GM23248 (cell line): Measurements from ENCODE around the gene TRPM1. TPM values are rescaled to one million over a fixed set of nuclear protein-coding genes. Genes with fewer than 3 reads are reported as not detected.

Source experiments
- DNase-seq: peaks from one replicate; pipeline ENCODE4 v3.0.0-alpha.2; 2015
- H2AFZ ChIP-seq: fragments of 200-600 bp; sonication (generic); 2 replicates; pipeline ENCODE4 v1.6.1; 2016; ENCODE audit warnings: antibody characterized with exemption
- H3F3A ChIP-seq: fragments of 200-600 bp; sonication (generic); 2 replicates; pipeline ENCODE4 v1.6.1; 2016; ENCODE audit warnings: mild to moderate bottlenecking, antibody characterized with exemption, mixed run types; ENCODE audit not compliant: insufficient read depth
- H3K27ac ChIP-seq: fragments of 200-600 bp; sonication (generic); 2 replicates; pipeline ENCODE4 v1.5.1; 2016; ENCODE audit warnings: mild to moderate bottlenecking
- H3K27me3 ChIP-seq: fragments of 200-600 bp; sonication (generic); replicated peaks from 2 replicates; pipeline ENCODE4 v1.6.1; 2016; ENCODE audit warnings: mild to moderate bottlenecking; ENCODE audit not compliant: insufficient read depth
- H3K36me3 ChIP-seq: fragments of 200-600 bp; sonication (generic); 2 replicates; pipeline ENCODE4 v1.6.1; 2016; ENCODE audit warnings: low read depth, mild to moderate bottlenecking
- H3K4me1 ChIP-seq: fragments of 200-600 bp; sonication (generic); 2 replicates; pipeline ENCODE4 v1.6.1; 2016; ENCODE audit warnings: mild to moderate bottlenecking; ENCODE audit not compliant: insufficient read depth
- H3K4me2 ChIP-seq: fragments of 200-600 bp; sonication (generic); one replicate; pipeline ENCODE4 v1.6.1; 2016; ENCODE audit warnings: mild to moderate bottlenecking; ENCODE audit not compliant: unreplicated experiment
- H3K4me3 ChIP-seq: fragments of 200-600 bp; sonication (generic); 2 replicates; pipeline ENCODE4 v1.5.1; 2016; ENCODE audit warnings: mild to moderate bottlenecking
- H3K79me2 ChIP-seq: fragments of 200-600 bp; sonication (generic); 2 replicates; pipeline ENCODE4 v1.6.1; 2016; ENCODE audit warnings: mild to moderate bottlenecking; ENCODE audit not compliant: insufficient read depth
- H3K9ac ChIP-seq: fragments of 200-600 bp; sonication (generic); 2 replicates; pipeline ENCODE4 v1.6.1; 2016; ENCODE audit warnings: mild to moderate bottlenecking
- H3K9me2 ChIP-seq: fragments of 200-600 bp; sonication (generic); 2 replicates; pipeline ENCODE4 v1.6.1; 2016; ENCODE audit warnings: mixed run types, mild to moderate bottlenecking, moderate library complexity; ENCODE audit not compliant: insufficient read depth
- H3K9me3 ChIP-seq: fragments of 200-600 bp; sonication (generic); one replicate; pipeline ENCODE4 v1.6.1; 2017; ENCODE audit warnings: low read depth
- H4K20me1 ChIP-seq: fragments of 200-600 bp; sonication (generic); 2 replicates; pipeline ENCODE4 v1.6.0; 2016; ENCODE audit not compliant: insufficient read depth
- EZH2 ChIP-seq: fragments of 200-600 bp; sonication (generic); IDR thresholded peaks from 2 replicates; pipeline ENCODE4 v1.6.1; 2018; ENCODE audit warnings: antibody characterized with exemption, mild to moderate bottlenecking; ENCODE audit not compliant: insufficient read depth, poor library complexity, severe bottlenecking
- EZH2phosphoT487 ChIP-seq: fragments of 200-600 bp; sonication (generic); IDR thresholded peaks from 2 replicates; pipeline ENCODE4 v1.6.1; 2018; ENCODE audit warnings: antibody characterized with exemption, moderate library complexity, mild to moderate bottlenecking, low read depth; ENCODE audit not compliant: insufficient read depth
- WGBS, 2 experiments: methylation state at CpG; one replicate each; pipeline ENCODE4 v1.1.6; 2015 to 2017; ENCODE audit warnings: low lambda C conversion rate in 2 of 2, low coverage in 1 of 2; ENCODE audit errors: missing lambda C conversion rate in 2 of 2; 5-methylcytosine and 5-hydroxymethylcytosine counted together
- in situ Hi-C: fragments of 300-500 bp; cut with MboI; formaldehyde crosslinking; loops from 2 replicates; pipeline ENCODE4 v1.15.0; 2020
- polyA plus RNA-seq: library from polyadenylated mRNA; unstranded; fragments of >200 nt; fragmentation: Nextera tagmentation; extraction: Ambion mirVana; gene quantifications from 2 replicates; pipeline ENCODE4 v1.2.1, GENCODE V29; 2016
- total RNA-seq: library from RNA; depleted of rRNA; stranded (reverse); fragments of >200 nt; shearing (Covaris generic); gene quantifications from 2 replicates; pipeline ENCODE4 v1.2.3, GENCODE V29; 2014

The TRPM1 gene
- total and polyA plus RNA-seq, 2 experiments from 2014 or later, result not detected

GRCh38 chr15:30963681-30964080 lies 137.8 kb downstream of the TRPM1 start:
- no peak for DNase-seq
- no peak overlapping the region for H2AFZ ChIP-seq
- H3K4me3 ChIP-seq, result no peak overlapping the region
- in situ Hi-C loops, result no loop called here
- no peak overlapping the region for H3K9ac ChIP-seq
- no peaks in the 10 kb centered on the region for H3F3A ChIP-seq
- no peaks in the 10 kb centered on the region for H3K9me2 ChIP-seq
- H4K20me1 ChIP-seq, result no peaks in the 10 kb centered on the region
- TF ChIP-seq EZH2phosphoT487 (no peak), EZH2 (no peak)
- H3K4me2 ChIP-seq, result no peak overlapping the region
- H3K27me3 ChIP-seq, result no peaks in the 10 kb centered on the region
- H3K79me2 ChIP-seq, result no peaks in the 10 kb centered on the region
- no peaks in the 10 kb centered on the region for H3K9me3 ChIP-seq
- 95 to 96% methylated on average over 3 of the region's 3 CpGs for WGBS, 2 experiments
- no peaks in the 10 kb centered on the region for H3K4me1 ChIP-seq
- no peak overlapping the region for H3K27ac ChIP-seq
- H3K36me3 ChIP-seq, result peaks cover 20% of the 10 kb centered on the region

DNA sequence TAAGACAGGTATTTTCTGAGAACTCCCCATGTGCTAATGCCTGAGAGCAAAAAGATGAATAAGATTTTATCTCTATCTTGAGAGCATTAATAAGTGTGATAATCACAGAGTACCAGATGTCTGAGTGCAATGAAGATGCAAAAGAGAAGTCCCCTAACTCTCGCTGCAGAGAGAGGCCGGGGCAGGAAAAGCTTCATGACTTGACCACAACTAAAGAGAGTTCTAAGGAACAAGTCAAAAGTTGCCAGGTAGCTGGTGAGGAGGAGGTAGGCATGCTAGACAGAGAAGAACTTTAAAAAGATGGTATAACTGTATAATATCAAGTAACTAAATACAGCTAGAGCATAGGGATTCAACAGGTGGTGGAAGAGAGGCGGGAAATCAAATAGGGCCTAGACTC lies 138.9 kb downstream of the TRPM1 start:
- no peak for TF ChIP-seq EZH2phosphoT487
- no peak for TF ChIP-seq EZH2
- no peaks in the 10 kb centered on the region for H3K4me1 ChIP-seq
- no peak overlapping the region for H3K9ac ChIP-seq
- no peak overlapping the region for H3K27ac ChIP-seq
- DNase-seq, result no peak
- H3K4me3 ChIP-seq, result no peak overlapping the region
- no peaks in the 10 kb centered on the region for H3K9me2 ChIP-seq
- WGBS, 2 experiments, result 97 to 98% methylated on average over 3 of the region's 3 CpGs
- peaks cover 20% of the 10 kb centered on the region for H3K36me3 ChIP-seq
- H3K4me2 ChIP-seq, result no peak overlapping the region
- no peak overlapping the region for H2AFZ ChIP-seq
- H3K79me2 ChIP-seq, result no peaks in the 10 kb centered on the region
- H3K9me3 ChIP-seq, result no peaks in the 10 kb centered on the region
- H3F3A ChIP-seq, result no peaks in the 10 kb centered on the region
- no peaks in the 10 kb centered on the region for H4K20me1 ChIP-seq
- in situ Hi-C loops, result no loop called here
- no peaks in the 10 kb centered on the region for H3K27me3 ChIP-seq

GRCh38 chr15:30962079-30962478 lies 139.4 kb downstream of the TRPM1 start:
- no peak overlapping the region for H3K27ac ChIP-seq
- no peaks in the 10 kb centered on the region for H3K9me2 ChIP-seq
- no peak overlapping the region for H3K4me3 ChIP-seq
- H3K9me3 ChIP-seq, result no peaks in the 10 kb centered on the region
- DNase-seq, result no peak
- H3K79me2 ChIP-seq, result no peaks in the 10 kb centered on the region
- H2AFZ ChIP-seq, result no peak overlapping the region
- H3F3A ChIP-seq, result no peaks in the 10 kb centered on the region
- H4K20me1 ChIP-seq, result no peaks in the 10 kb centered on the region
- H3K4me2 ChIP-seq, result no peak overlapping the region
- no peak for TF ChIP-seq EZH2
- no peak for TF ChIP-seq EZH2phosphoT487
- peaks cover 15% of the 10 kb centered on the region; the same call in 1 of the 2 replicates for H3K36me3 ChIP-seq
- no peaks in the 10 kb centered on the region for H3K27me3 ChIP-seq
- H3K9ac ChIP-seq, result no peak overlapping the region
- in situ Hi-C loops, result no loop called here
- no peaks in the 10 kb centered on the region for H3K4me1 ChIP-seq

- Histone ChIP-seq H3K9me2 (no peaks in the 10 kb centered on the region), H4K20me1 (no peaks in the 10 kb centered on the region), H3K27ac (no peak overlapping the region), H3K79me2 (no peaks in the 10 kb centered on the region), H3K9ac (no peak overlapping the region), H3K4me3 (no peak overlapping the region), H3K4me1 (peaks cover 15% of the 10 kb centered on the region), H3K36me3 (peaks cover 18% of the 10 kb centered on the region; the same call in 1 of the 2 replicates), H3F3A (peaks cover 13% of the 10 kb centered on the region), H3K27me3 (no peaks in the 10 kb centered on the region), H3K4me2 (no peak overlapping the region), H3K9me3 (no peaks in the 10 kb centered on the region), H2AFZ (no peak overlapping the region)
- TF ChIP-seq EZH2phosphoT487 (no peak), EZH2 (no peak)
- 50 to 53% methylated on average over 5 of the region's 5 CpGs for WGBS, 2 experiments
- peak; percentile 57 for DNase-seq
- in situ Hi-C loops, result no loop called here
Measured at GRCh38 chr15:30958219-30958618, 143.3 kb downstream of the TRPM1 start.
